ENCODE measurements around the gene ZSCAN29. TPM values are rescaled to one million over a fixed set of nuclear protein-coding genes. Genes with fewer than 3 reads are reported as not detected.

The ZSCAN29 gene
- total and polyA plus RNA-seq, 2 of the 13 experiments (the other 11 are each of a cell fraction or from before 2014, with no cell fraction given), result 8.3 to 27.4 TPM

DNA sequence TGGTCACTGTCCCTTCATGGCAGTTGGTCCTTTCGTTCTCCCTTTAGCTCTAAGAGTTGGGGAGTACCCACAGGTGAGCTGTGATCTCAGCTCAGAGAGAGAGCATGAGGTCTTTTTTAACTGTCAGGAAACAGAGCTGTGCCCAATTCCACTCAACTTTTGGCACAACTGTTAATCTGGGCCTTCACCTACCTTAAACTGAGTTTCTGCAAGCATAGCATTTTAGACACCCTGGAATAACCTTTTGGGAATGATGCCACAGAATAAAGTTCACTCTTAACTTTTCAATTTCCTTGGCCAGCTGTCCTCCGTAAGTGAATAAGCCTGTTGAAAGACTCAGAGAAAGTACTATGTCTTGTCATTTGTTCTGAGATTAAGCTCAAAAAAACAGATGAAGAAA lies 36.0 kb upstream of the ZSCAN29 start:
- no peak for TF ChIP-seq HCFC1 (IDR thresholded peaks at IDR 0.05; ENCODE audit: low read depth, low read length)
- TF ChIP-seq MAFK (conservative IDR thresholded peaks at IDR 0.05 in 1 of 2, IDR thresholded peaks at IDR 0.05 in 1 of 2; ENCODE audit: low read length in 2 of 2), result peak; percentile 27 to 70; a peak in 2 of 4 replicates
- peak; percentile 48; the same call in 1 of the 2 replicates for TF ChIP-seq MAFF (IDR thresholded peaks at IDR 0.05; ENCODE audit: low read depth, low read length)

DNA sequence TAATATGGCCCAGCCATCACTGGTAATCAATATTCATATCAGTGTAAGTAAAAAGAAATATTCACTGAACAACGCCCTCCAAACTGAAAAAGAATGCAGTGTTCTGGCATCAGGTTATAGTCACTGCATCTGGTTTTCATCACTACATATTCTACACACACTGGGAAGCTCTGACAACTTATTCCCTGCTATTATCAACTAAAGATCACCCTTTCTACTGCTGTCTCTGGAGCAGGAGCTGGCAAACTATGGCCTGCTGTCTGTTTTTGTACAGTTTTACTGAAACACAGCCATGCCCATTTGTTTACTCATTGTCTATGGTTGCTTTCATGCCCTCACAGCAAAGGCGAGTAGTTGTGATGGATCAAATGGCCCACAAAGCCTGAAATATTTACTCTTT lies 35.3 kb upstream of the ZSCAN29 start:
- no peaks in the 10 kb centered on the region for H4K20me1 ChIP-seq (ENCODE audit: insufficient read depth, low read length)
- ChIA-PET CTCF (ENCODE audit: low intra/inter-chr PET ratio, low total read pairs) (no interaction called here), POLR2A (interaction anchor here (1.0 kb wide), 1 partner anchor 35 kb away, joined by 3 read pairs; the partner anchor contains the start of genes TUBGCP4 and ZSCAN29)
- peaks cover 24 to 76% of the 10 kb centered on the region in 2 experiments for H3K36me3 ChIP-seq (replicated peaks in 1 of 2; ENCODE audit: control insufficient read depth in 1 of 2, insufficient read depth in 2 of 2, low read length in 2 of 2)
- BruUV-seq (replicated peaks), result TSS peak; percentile 19
- in situ Hi-C loops (cut with HindIII; ENCODE audit: extremely low pct_ligation_motif_present, low pct_unique_long_range_greater_than_20kb) (no loop called here), intact Hi-C loops (cut with micrococcal nuclease; ENCODE audit: unreplicated experiment) (no loop called here)
- H2AFZ ChIP-seq (ENCODE audit: low read length), result no peak overlapping the region
- no peak overlapping the region for H3K9ac ChIP-seq (ENCODE audit: insufficient read depth, low read depth, low read length)
- ATAC-seq, result no peak
- H3K27me3 ChIP-seq (ENCODE audit: control insufficient read depth in 1 of 2, insufficient read depth in 2 of 2, low read length in 2 of 2), result no peaks in the 10 kb centered on the region
- no peaks in the 10 kb centered on the region for H3K79me2 ChIP-seq (ENCODE audit: insufficient read depth, low read length)
- FAIRE-seq, result no peak
- H3K27ac ChIP-seq (ENCODE audit: extremely low read length, insufficient read depth, low read length), result no peak overlapping the region
- no peaks in the 10 kb centered on the region for H3K9me3 ChIP-seq (ENCODE audit: low read length)
- H3K4me2 ChIP-seq (ENCODE audit: low read depth, low read length), result no peak overlapping the region
- no peak overlapping the region for H3K4me3 ChIP-seq (replicated peaks in 1 of 3; ENCODE audit: insufficient read depth in 1 of 3, low read depth in 2 of 3, low read length in 3 of 3)
- WGBS (ENCODE audit: low lambda C conversion rate), result 73% methylated on average over 2 of the region's 2 CpGs
- no peak for TF ChIP-seq ZKSCAN5 (CRISPR knock-in tag; IDR thresholded peaks at IDR 0.05)
- 0 out of 2 replicates have a peak, but pooled peaks have one; percentile 9 for TF ChIP-seq TCF7 (IDR thresholded peaks at IDR 0.05; ENCODE audit: low read depth)
- no peak for DNase-seq (ENCODE audit: low spot score)
- H3K4me1 ChIP-seq (ENCODE audit: insufficient read depth, low read length), result peaks cover 5% of the 10 kb centered on the region; the same call in 1 of the 2 replicates

More for the DNA sequence above, 36.0 kb upstream of the ZSCAN29 start:
- Histone ChIP-seq H3K27ac (ENCODE audit: extremely low read length, insufficient read depth, low read length) (no peak overlapping the region), H3K9me3 (ENCODE audit: low read length) (no peaks in the 10 kb centered on the region), H3K79me2 (ENCODE audit: insufficient read depth, low read length) (no peaks in the 10 kb centered on the region), H3K36me3 (replicated peaks in 1 of 2; ENCODE audit: control insufficient read depth in 1 of 2, insufficient read depth in 2 of 2, low read length in 2 of 2) (peaks cover 21 to 70% of the 10 kb centered on the region in 2 experiments), H4K20me1 (ENCODE audit: insufficient read depth, low read length) (no peaks in the 10 kb centered on the region), H3K4me2 (ENCODE audit: low read depth, low read length) (no peak overlapping the region), H3K4me3 (replicated peaks in 1 of 3; ENCODE audit: insufficient read depth in 1 of 3, low read depth in 2 of 3, low read length in 3 of 3) (no peak overlapping the region), H3K27me3 (ENCODE audit: control insufficient read depth in 1 of 2, insufficient read depth in 2 of 2, low read length in 2 of 2) (no peaks in the 10 kb centered on the region), H3K4me1 (ENCODE audit: insufficient read depth, low read length) (peaks cover 5% of the 10 kb centered on the region; the same call in 1 of the 2 replicates), H3K9ac (ENCODE audit: insufficient read depth, low read depth, low read length) (no peak overlapping the region), H2AFZ (ENCODE audit: low read length) (no peak overlapping the region)
- in situ Hi-C loops (cut with HindIII; ENCODE audit: extremely low pct_ligation_motif_present, low pct_unique_long_range_greater_than_20kb), result no loop called here
- ATAC-seq (no peak), DNase-seq (ENCODE audit: low spot score) (no peak), FAIRE-seq (no peak)
- ChIA-PET CTCF (ENCODE audit: low intra/inter-chr PET ratio, low total read pairs) (no interaction called here), POLR2A (interaction anchor here (1.0 kb wide), 1 partner anchor 36 kb away, joined by 3 read pairs; the partner anchor contains the start of genes TUBGCP4 and ZSCAN29)
- intact Hi-C loops (cut with micrococcal nuclease; ENCODE audit: unreplicated experiment), result no loop called here
- 97% methylated on average over 2 of the region's 2 CpGs for WGBS (ENCODE audit: low lambda C conversion rate)
- BruUV-seq (replicated peaks), result no TSS peak

Measured in HepG2 (cell line).